Hematopoietic multipotent progenitor cell treated with erythropoietin and hydrocortisone succinate and interleukin-3 and kit ligand, for 8 days (in vitro differentiated cells): ENCODE data around the gene NRP2.
A peak's percentile ranks its signal among the peaks of the same experiment; 100 is the strongest.

Source experiments
- DNase-seq: peaks from one replicate; pipeline ENCODE4 v3.0.0-alpha.2; 2015

NRP2 gene

GRCh38 chr2:205781244-205781931, 99.1 kb downstream of the NRP2 start:
- DNase-seq = no peak

GRCh38 chr2:205782941-205783340, 100.6 kb downstream of the NRP2 start:
- peak; percentile 81 for DNase-seq

DNA sequence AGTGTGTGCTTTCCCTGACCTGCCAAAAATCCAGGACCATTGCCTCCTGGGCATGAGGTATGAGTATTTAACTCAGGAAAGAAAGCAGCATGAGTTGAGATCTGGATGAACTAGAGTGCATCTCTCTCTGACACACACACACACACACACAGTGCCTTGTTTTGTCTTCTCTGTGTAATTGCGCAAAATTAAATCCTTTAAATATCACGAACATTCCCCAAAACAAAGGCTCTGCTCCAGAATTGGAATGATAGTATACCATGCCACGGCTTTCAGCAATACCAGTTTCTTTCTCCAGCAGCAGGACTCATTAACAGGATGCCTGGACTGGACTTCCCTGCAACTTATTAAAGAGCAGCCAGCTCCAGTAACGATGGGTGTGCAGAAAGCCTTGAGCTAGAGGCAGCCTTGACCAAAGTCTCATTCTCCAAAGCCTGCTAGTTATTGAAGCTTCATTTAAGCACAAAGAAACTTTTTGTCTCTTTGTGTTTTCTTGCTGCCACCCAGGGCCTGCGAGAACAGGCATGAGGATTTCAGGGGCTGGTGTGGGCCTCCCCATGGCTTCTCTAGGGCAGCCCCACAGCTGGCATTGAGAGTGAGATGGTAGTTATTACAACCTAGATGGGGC, 101.7 kb downstream of the NRP2 start:
- no peak for DNase-seq

DNA sequence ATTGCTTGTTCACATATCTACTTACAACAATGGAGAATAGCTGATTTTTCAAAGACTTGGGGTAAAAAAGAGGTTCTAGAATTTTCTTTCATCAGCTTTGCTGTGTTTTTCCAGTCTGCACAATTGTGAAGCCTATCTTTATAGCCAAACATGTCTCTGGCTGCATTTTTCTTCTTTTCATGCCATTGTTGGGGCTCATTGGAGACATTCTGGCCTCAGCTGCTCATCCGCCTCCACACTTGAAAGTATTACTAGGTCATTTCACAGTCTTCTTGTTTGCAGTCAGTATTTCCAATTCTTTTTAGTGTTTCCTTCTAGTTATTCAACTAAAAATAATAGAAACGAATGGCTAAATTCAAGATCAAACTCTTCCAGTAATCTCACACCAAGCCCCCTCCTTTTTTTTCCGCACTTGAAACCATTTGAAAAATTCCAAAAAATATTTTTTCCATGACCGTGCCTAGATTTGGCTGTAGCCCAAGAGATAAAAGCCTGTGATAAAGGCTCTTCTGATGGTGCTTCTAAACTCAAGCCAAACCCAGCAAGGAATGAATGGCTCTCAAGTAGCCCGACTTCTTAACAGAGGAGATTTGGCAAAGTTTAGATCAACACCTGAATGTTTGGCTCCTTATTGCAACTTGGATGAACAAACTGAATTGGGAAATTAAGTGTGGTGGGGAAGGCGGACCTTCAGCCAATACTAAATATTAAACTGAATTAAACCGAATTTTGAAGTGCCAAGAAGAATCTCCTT, 103.4 kb downstream of the NRP2 start:
- DNase-seq = no peak

- DNase-seq = no peak
Observed at GRCh38 chr2:205786976-205787375, 104.7 kb downstream of the NRP2 start.

- DNase-seq = no peak
Observed at GRCh38 chr2:205787761-205788160, 105.5 kb downstream of the NRP2 start.

- no peak for DNase-seq
Observed at GRCh38 chr2:205789906-205790305, 107.6 kb downstream of the NRP2 start.

DNA sequence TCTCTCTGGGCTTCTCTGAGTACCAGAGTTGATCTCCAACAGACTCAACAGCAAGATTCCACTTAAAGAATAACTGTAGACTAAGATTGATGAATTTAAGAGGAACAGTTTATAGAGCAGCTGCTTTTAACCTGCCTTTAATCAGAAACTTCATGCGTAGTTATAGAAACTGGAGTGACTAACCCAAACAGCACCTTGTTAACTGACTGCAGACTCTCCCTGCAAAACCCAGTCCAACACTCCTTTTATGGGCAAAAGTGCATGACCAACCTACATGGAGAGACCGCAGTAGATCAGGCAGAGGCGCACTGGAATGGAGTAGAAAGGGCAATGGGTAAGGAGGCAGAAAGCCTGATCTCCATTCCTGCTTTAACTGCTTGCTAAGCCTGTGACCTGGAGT, 110.6 kb downstream of the NRP2 start:
- DNase-seq = no peak

- DNase-seq = no peak
Observed at GRCh38 chr2:205796805-205797313, 114.6 kb downstream of the NRP2 start.

GRCh38 chr2:205797866-205798265, 115.6 kb downstream of the NRP2 start:
- DNase-seq = no peak

DNA sequence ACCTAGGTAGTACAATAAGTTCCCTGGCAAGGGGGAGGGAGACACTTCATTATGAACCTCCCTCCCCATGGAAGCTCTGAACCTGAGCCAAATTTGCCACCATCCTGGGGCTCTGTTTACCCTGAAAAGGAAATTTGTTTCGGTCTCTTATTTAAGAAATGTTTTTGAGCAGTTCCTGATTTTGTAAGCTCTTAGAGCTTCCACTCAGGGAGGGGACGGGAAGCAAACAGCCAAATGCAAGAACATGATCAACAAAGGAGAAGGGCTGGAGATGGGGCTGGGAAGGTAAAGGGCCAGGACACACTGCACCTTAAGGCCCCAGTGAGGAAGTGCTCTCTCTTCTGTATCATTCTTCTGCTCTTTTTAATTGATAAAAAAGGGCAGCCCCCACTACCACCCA, 117.9 kb downstream of the NRP2 start:
- no peak for DNase-seq

DNA sequence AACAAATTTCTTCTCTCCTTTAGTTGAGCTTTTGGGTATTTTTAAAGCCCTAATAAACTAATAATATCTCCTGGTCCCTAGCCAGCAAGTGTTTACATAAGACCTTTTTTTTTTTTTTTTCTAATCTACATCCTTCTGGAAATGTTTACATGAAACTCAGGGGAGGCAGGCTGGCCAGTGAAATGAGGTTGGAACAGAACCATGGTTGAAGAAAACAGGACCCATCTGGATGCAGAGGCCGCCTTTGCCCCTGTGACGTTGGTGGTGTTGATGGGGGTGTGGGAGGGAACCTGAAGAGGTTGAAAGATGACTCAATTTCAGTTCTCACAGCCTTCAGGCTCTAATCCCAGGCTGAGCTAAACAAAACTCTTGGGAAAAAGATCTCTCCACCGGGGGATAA, 118.5 kb downstream of the NRP2 start:
- DNase-seq = no peak

DNA sequence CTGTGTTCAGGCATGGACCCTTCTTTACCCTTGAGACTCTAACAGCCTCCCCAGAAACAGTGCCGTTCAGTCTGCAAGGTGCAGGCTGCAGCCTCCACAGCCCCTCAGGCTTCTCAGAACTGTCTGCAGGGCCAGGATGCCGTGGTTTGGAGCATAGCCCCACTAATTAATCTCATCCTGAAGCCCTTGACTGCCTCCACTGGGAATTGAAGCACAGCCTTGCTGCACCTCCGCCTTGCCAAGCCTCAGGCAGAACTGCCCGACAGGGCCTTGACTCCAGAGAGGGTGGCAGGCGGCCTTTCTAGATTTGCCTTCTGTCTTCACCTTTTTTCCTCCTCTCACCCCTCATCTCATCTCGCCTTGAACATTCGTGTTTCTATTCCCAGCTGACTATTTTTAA, 119.8 kb downstream of the NRP2 start:
- DNase-seq = no peak

DNA sequence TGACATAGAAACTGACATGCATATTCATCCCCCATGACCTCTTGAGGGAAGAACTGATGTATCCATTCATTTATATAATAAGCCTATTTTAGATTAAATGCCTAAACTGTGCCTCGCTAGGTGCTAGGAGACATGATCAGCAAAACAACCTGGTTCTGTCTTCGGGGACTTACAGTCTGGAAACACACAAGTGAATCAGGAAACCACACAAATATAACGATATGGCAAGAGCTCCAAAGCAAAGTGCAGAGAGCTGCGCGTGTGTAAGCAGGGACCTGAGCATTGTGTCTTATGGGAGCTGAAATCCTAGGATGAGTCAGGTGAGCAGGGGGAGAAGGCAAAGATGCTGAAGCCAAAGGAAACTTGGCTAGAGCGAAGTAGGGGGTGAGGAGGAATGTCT, 120.6 kb downstream of the NRP2 start:
- no peak for DNase-seq

DNA sequence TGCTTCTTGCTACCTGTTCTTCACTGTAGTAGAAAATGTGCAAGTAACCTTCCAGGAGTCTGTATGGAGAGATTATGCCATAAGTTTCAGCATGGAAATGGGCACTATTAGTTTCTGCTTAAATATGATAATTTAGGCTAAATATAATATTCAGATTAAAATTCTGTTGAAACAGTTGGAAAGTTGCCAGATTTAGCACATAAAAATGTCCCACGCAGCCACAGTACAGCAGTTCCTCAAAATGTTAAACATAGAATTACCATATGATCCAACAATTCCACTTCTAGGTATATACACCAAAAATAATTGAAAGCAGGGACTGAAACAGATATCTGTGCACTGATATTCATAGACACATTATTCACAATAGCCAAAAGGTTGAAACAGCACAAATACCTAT, 121.2 kb downstream of the NRP2 start:
- DNase-seq = no peak

- DNase-seq = no peak
Observed at GRCh38 chr2:205805136-205805535, 122.8 kb downstream of the NRP2 start.

- no peak for DNase-seq
Observed at GRCh38 chr2:205806143-205806905, 124.0 kb downstream of the NRP2 start.

DNA sequence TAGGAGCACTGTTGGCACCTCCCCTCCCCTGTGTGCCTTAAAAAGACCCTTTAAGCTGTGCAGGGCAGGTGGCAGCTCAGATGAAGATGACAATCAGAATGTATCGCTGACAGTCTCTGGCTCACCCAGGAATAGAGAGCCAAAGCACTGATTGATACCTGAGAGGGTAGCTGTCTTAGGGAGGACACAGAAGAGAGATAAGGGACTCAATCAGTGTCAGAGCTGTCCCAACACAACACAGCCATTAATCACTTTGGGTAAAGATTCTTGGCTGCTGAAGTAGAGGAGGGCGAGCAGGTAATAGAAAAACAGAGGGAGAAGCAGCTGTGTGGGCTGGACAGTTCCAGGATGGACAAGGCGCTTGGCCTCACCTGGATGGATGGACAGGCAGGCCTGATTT, 124.9 kb downstream of the NRP2 start:
- DNase-seq = no peak

GRCh38 chr2:205807758-205808157, 125.5 kb downstream of the NRP2 start:
- no peak for DNase-seq

GRCh38 chr2:205808486-205809121, 126.3 kb downstream of the NRP2 start:
- DNase-seq = no peak

- no peak for DNase-seq
Observed at GRCh38 chr2:205811387-205811786, 129.1 kb downstream of the NRP2 start.

- no peak for DNase-seq
Observed at GRCh38 chr2:205814039-205814364, 131.7 kb downstream of the NRP2 start.

DNA sequence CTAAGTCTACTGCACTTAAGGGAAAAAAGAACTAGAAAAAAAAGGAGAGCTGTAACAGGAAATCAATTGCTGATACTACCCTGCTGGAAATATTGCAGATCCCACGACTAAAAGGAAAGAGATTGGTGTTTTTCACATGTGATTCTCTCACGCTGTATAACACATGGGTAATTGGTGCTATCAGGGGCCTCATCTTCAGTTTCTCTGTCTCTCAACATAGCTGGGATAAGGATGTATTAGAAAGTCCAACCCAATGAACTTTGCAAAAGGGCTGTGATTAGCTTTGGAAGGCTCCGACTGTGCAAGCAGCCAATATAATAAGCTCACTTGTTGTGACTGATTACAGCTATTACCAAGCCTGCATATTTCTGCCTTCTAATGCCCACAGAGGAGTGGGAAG, 133.4 kb downstream of the NRP2 start:
- DNase-seq = no peak
